Fibroblast of pulmonary artery (primary cell): ENCODE measurements around the gene PADI3.

Experiments used
- DNase-seq: peaks from one replicate; pipeline ENCODE4 v3.0.0-alpha.2; 2010; ENCODE audit warnings: low read depth
- H3K4me3 ChIP-seq: replicated peaks from 2 replicates; pipeline ENCODE4 v1.5.1; 2011; ENCODE audit warnings: low read depth, mild to moderate bottlenecking, control low read depth, low read length, moderate library complexity
- CTCF ChIP-seq: IDR thresholded peaks from 2 replicates; pipeline ENCODE4 v1.5.1; 2011; ENCODE audit warnings: mild to moderate bottlenecking, control low read depth, low read length, inconsistent platforms; ENCODE audit errors: missing control alignments

PADI3 gene

GRCh38 chr1:17277511-17278159 lies 28.7 kb downstream of the PADI3 start:
- H3K4me3 ChIP-seq: no peak overlapping the region
- no peak for TF ChIP-seq CTCF
- no peak for DNase-seq

GRCh38 chr1:17278996-17279830 lies 30.3 kb downstream of the PADI3 start:
- TF ChIP-seq CTCF: no peak
- DNase-seq: no peak
- H3K4me3 ChIP-seq: no peak overlapping the region

- TF ChIP-seq CTCF: no peak
- H3K4me3 ChIP-seq: no peak overlapping the region
- DNase-seq: no peak
These were observed 31.5 kb downstream of the PADI3 start for GRCh38 chr1:17280436-17280835.

GRCh38 chr1:17280894-17281293 lies 32.0 kb downstream of the PADI3 start:
- no peak for TF ChIP-seq CTCF
- H3K4me3 ChIP-seq: no peak overlapping the region
- no peak for DNase-seq

GRCh38 chr1:17281775-17282181 lies 32.9 kb downstream of the PADI3 start:
- TF ChIP-seq CTCF: no peak
- H3K4me3 ChIP-seq: no peak overlapping the region
- DNase-seq: no peak

GRCh38 chr1:17282836-17283235 lies 33.9 kb downstream of the PADI3 start:
- H3K4me3 ChIP-seq: no peak overlapping the region
- no peak for TF ChIP-seq CTCF
- no peak for DNase-seq

- TF ChIP-seq CTCF: no peak
- no peak for DNase-seq
- H3K4me3 ChIP-seq: no peak overlapping the region
These were observed 37.7 kb downstream of the PADI3 start for GRCh38 chr1:17286646-17287045.
